Stomach smooth muscle (tissue), 2 donors: ENCODE data around the gene DHRS4L2.
"Not testable (repeated sequence)": the region's sequence is repeated elsewhere in the genome, so short reads cannot be mapped to it uniquely, and the experiment has no call there.

ENCODE experiments used
- H3K27ac ChIP-seq: one replicate; pipeline ENCODE4 v1.7.0; 2013; ENCODE audit warnings: mild to moderate bottlenecking, low read length, inconsistent platforms
- H3K27me3 ChIP-seq, 2 donors: one replicate each; pipeline ENCODE4 v1.7.0; 2013; ENCODE audit warnings: low read length in 2 of 2; ENCODE audit not compliant: insufficient read depth in 2 of 2, control insufficient read depth in 1 of 2
- H3K36me3 ChIP-seq, 2 donors: one replicate each; pipeline ENCODE4 v1.7.0; 2013; ENCODE audit warnings: low read length in 2 of 2; ENCODE audit not compliant: control insufficient read depth in 2 of 2, insufficient read depth in 2 of 2
- H3K4me1 ChIP-seq: one replicate; pipeline ENCODE4 v1.7.0; 2013; ENCODE audit warnings: low read length; ENCODE audit not compliant: control insufficient read depth, insufficient read depth
- H3K4me3 ChIP-seq, 2 donors: one replicate each; pipeline ENCODE4 v1.7.0; 2013; ENCODE audit warnings: low read length in 2 of 2
- H3K9ac ChIP-seq, 2 donors: one replicate each; pipeline ENCODE4 v1.7.0; 2013; ENCODE audit warnings: low read length in 2 of 2, mild to moderate bottlenecking in 1 of 2
- H3K9me3 ChIP-seq, 2 donors: one replicate each; pipeline ENCODE4 v1.7.0; 2013; ENCODE audit warnings: low read length in 2 of 2; ENCODE audit not compliant: control insufficient read depth in 2 of 2
- donor health status: healthy.
- donor health status: Pancreatic carcinoma.

Gene DHRS4L2

GRCh38 chr14:23988607-23989363, at the start of gene DHRS4L2:
Gene DHRS4L2 (plus strand): TSS chr14:23988929. CDS start chr14:23988948, 19 bp downstream.
- not testable (repeated sequence) for H3K27me3 ChIP-seq, H3K36me3 ChIP-seq, H3K9me3 ChIP-seq, H3K4me1 ChIP-seq
- H3K27ac ChIP-seq = peak within 1 kb of the TSS; percentile 46
- peak within 1 kb of the TSS; percentile 57 to 69 for H3K9ac ChIP-seq
- H3K4me3 ChIP-seq = peak within 1 kb of the TSS; percentile 68 to 74

- Histone ChIP-seq H3K9ac (no peak overlapping the region), H3K4me3 (no peak overlapping the region), H3K36me3 (peaks cover 8% of the 10 kb centered on the region in 2 donors), H3K27me3 (no peaks in the 10 kb centered on the region), H3K9me3 (no peaks in the 10 kb centered on the region), H3K27ac (no peak overlapping the region), H3K4me1 (no peaks in the 10 kb centered on the region)
Measured at GRCh38 chr14:23939607-23940326, 49.0 kb upstream of the DHRS4L2 start.

- Histone ChIP-seq H3K27ac (no peak overlapping the region), H3K4me1 (no peaks in the 10 kb centered on the region), H3K4me3 (no peak overlapping the region), H3K27me3 (no peaks in the 10 kb centered on the region), H3K36me3 (peaks cover 8% of the 10 kb centered on the region in 2 donors), H3K9me3 (no peaks in the 10 kb centered on the region), H3K9ac (no peak overlapping the region)
Measured at GRCh38 chr14:23941230-23941629, 47.5 kb upstream of the DHRS4L2 start.

- H3K4me1 ChIP-seq = no peaks in the 10 kb centered on the region
- H3K4me3 ChIP-seq = no peak overlapping the region
- H3K36me3 ChIP-seq = peaks cover 8% of the 10 kb centered on the region in 2 donors
- H3K9me3 ChIP-seq = no peaks in the 10 kb centered on the region
- no peak overlapping the region for H3K27ac ChIP-seq
- no peaks in the 10 kb centered on the region for H3K27me3 ChIP-seq
- no peak overlapping the region for H3K9ac ChIP-seq
Measured at GRCh38 chr14:23941669-23942068, 47.1 kb upstream of the DHRS4L2 start.

GRCh38 chr14:23942587-23942986, 46.1 kb upstream of the DHRS4L2 start:
- Histone ChIP-seq H3K4me1 (no peaks in the 10 kb centered on the region), H3K9ac (no peak overlapping the region), H3K27ac (no peak overlapping the region), H3K27me3 (no peaks in the 10 kb centered on the region), H3K4me3 (no peak overlapping the region), H3K36me3 (peaks cover 8% of the 10 kb centered on the region in 2 donors), H3K9me3 (no peaks in the 10 kb centered on the region)

- not testable (repeated sequence) for H3K9ac ChIP-seq, H3K4me3 ChIP-seq, H3K9me3 ChIP-seq, H3K27ac ChIP-seq, H3K4me1 ChIP-seq, H3K27me3 ChIP-seq, H3K36me3 ChIP-seq
Measured at GRCh38 chr14:23949069-23949468, 39.7 kb upstream of the DHRS4L2 start.

GRCh38 chr14:23950411-23951135, 38.2 kb upstream of the DHRS4L2 start:
- H3K9me3 ChIP-seq = no peaks in the 10 kb centered on the region
- no peak overlapping the region for H3K9ac ChIP-seq
- peaks cover 16% of the 10 kb centered on the region for H3K4me1 ChIP-seq
- H3K36me3 ChIP-seq = peaks cover 0 to 2% of the 10 kb centered on the region in 2 donors
- H3K27ac ChIP-seq = no peak overlapping the region
- H3K27me3 ChIP-seq = no peaks in the 10 kb centered on the region
- H3K4me3 ChIP-seq = no peak overlapping the region

- H3K36me3 ChIP-seq, H3K9me3 ChIP-seq, H3K9ac ChIP-seq, H3K27me3 ChIP-seq, H3K27ac ChIP-seq, H3K4me3 ChIP-seq: not testable (repeated sequence)
- H3K4me1 ChIP-seq = peaks cover 16% of the 10 kb centered on the region
Measured at GRCh38 chr14:23951136-23951466, 37.6 kb upstream of the DHRS4L2 start.

- Histone ChIP-seq H3K9ac (no peak overlapping the region), H3K9me3 (no peaks in the 10 kb centered on the region), H3K36me3 (peaks cover 0 to 2% of the 10 kb centered on the region in 2 donors), H3K27ac (no peak overlapping the region), H3K27me3 (no peaks in the 10 kb centered on the region), H3K4me3 (no peak overlapping the region), H3K4me1 (peaks cover 16% of the 10 kb centered on the region)
Measured at GRCh38 chr14:23951590-23952201, 37.0 kb upstream of the DHRS4L2 start.

GRCh38 chr14:23953116-23953463, 35.6 kb upstream of the DHRS4L2 start:
- peak overlapping the region; percentile 97 to 99 for H3K4me3 ChIP-seq
- peak overlapping the region; percentile 89 to 91 for H3K9ac ChIP-seq
- H3K27ac ChIP-seq, H3K36me3 ChIP-seq, H3K27me3 ChIP-seq, H3K9me3 ChIP-seq: not testable (repeated sequence)
- H3K4me1 ChIP-seq = peaks cover 16% of the 10 kb centered on the region
